H9 (cell line): ENCODE results near the gene VOPP1. TPM values are rescaled to one million over a fixed set of nuclear protein-coding genes. Genes with fewer than 3 reads are reported as not detected.

Source experiments
- DNase-seq: peaks from one replicate; pipeline ENCODE4 v3.0.0-alpha.2; 2017
- H2AFZ ChIP-seq: one replicate; pipeline ENCODE4 v1.6.1; 2013; ENCODE audit warnings: mild to moderate bottlenecking, low read length, control low read depth, moderate library complexity
- H2AK5ac ChIP-seq: 2 replicates; pipeline ENCODE4 v1.6.1; 2013; ENCODE audit warnings: low read length, control low read depth, mixed read lengths; ENCODE audit not compliant: insufficient read length
- H2BK120ac ChIP-seq: one replicate; pipeline ENCODE4 v1.6.1; 2013; ENCODE audit warnings: low read depth, mild to moderate bottlenecking, low read length, control low read depth, inconsistent platforms; ENCODE audit not compliant: poor library complexity, severe bottlenecking
- H2BK12ac ChIP-seq: 2 replicates; pipeline ENCODE4 v1.6.1; 2013; ENCODE audit warnings: low read length, control low read depth, mixed read lengths, low read depth; ENCODE audit not compliant: insufficient read length
- H2BK15ac ChIP-seq: 2 replicates; pipeline ENCODE4 v1.6.1; 2013; ENCODE audit warnings: low read depth, low read length, control low read depth
- H2BK20ac ChIP-seq: one replicate; pipeline ENCODE4 v1.6.1; 2013; ENCODE audit warnings: low read depth, mild to moderate bottlenecking, low read length, control low read depth, inconsistent platforms; ENCODE audit not compliant: poor library complexity, severe bottlenecking
- H2BK5ac ChIP-seq: 2 replicates; pipeline ENCODE4 v1.6.1; 2013; ENCODE audit warnings: low read length, control low read depth, mixed read lengths; ENCODE audit not compliant: insufficient read length
- H3K14ac ChIP-seq: 2 replicates; pipeline ENCODE4 v1.6.1; 2013; ENCODE audit warnings: low read length, control low read depth; ENCODE audit not compliant: insufficient read depth
- H3K18ac ChIP-seq: 2 replicates; pipeline ENCODE4 v1.6.1; 2013; ENCODE audit warnings: low read depth, mild to moderate bottlenecking, mixed read lengths, low read length, control low read depth; ENCODE audit not compliant: insufficient read length
- H3K23ac ChIP-seq: 2 replicates; pipeline ENCODE4 v1.6.1; 2013; ENCODE audit warnings: low read length, control low read depth, mixed read lengths, low read depth; ENCODE audit not compliant: insufficient read length
- H3K23me2 ChIP-seq: 2 replicates; pipeline ENCODE4 v1.6.1; 2013; ENCODE audit warnings: low read depth, mild to moderate bottlenecking, mixed read lengths, low read length, control low read depth; ENCODE audit not compliant: insufficient read length, poor library complexity, severe bottlenecking
- H3K27ac ChIP-seq: 2 replicates; pipeline ENCODE4 v1.5.1; 2013; ENCODE audit warnings: low read length, control low read depth, mixed read lengths, low read depth; ENCODE audit not compliant: insufficient read length
- H3K27me3 ChIP-seq: 2 replicates; pipeline ENCODE4 v1.6.1; 2013; ENCODE audit warnings: low read length, control low read depth, inconsistent platforms; ENCODE audit not compliant: insufficient read depth
- H3K4ac ChIP-seq: 2 replicates; pipeline ENCODE4 v1.6.1; 2013; ENCODE audit warnings: low read depth, mild to moderate bottlenecking, control low read depth, inconsistent platforms, low read length, moderate library complexity
- H3K4me1 ChIP-seq: 2 replicates; pipeline ENCODE4 v1.6.1; 2013; ENCODE audit warnings: low read length, control low read depth, inconsistent platforms; ENCODE audit not compliant: insufficient read depth
- H3K4me2 ChIP-seq: 2 replicates; pipeline ENCODE4 v1.6.1; 2013; ENCODE audit warnings: low read length, control low read depth, mixed read lengths; ENCODE audit not compliant: insufficient read length, insufficient read depth
- H3K56ac ChIP-seq: 2 replicates; pipeline ENCODE4 v1.6.1; 2013; ENCODE audit warnings: low read depth, mild to moderate bottlenecking, mixed read lengths, low read length, control low read depth; ENCODE audit not compliant: insufficient read length
- H3K79me1 ChIP-seq: 2 replicates; pipeline ENCODE4 v1.6.1; 2013; ENCODE audit warnings: low read depth, mild to moderate bottlenecking, moderate library complexity, low read length, control low read depth, inconsistent platforms; ENCODE audit not compliant: insufficient read depth, poor library complexity, severe bottlenecking
- H3K79me2 ChIP-seq: 2 replicates; pipeline ENCODE4 v1.6.1; 2013; ENCODE audit warnings: low read length, control low read depth, inconsistent platforms; ENCODE audit not compliant: insufficient read depth
- H3K9ac ChIP-seq: 2 replicates; pipeline ENCODE4 v1.6.1; 2013; ENCODE audit warnings: low read length, control low read depth, mixed read lengths; ENCODE audit not compliant: insufficient read length; ENCODE audit errors: extremely low read depth
- H3K9me3 ChIP-seq: one replicate; pipeline ENCODE4 v1.6.1; 2013; ENCODE audit warnings: low read depth, low read length, inconsistent platforms; ENCODE audit not compliant: control insufficient read depth
- H3T11ph ChIP-seq: one replicate; pipeline ENCODE4 v1.6.1; 2013; ENCODE audit warnings: mild to moderate bottlenecking, low read length, control low read depth, inconsistent platforms
- H4K20me1 ChIP-seq: one replicate; pipeline ENCODE4 v1.6.1; 2013; ENCODE audit not compliant: control insufficient read depth, insufficient read length, insufficient read depth
- H4K5ac ChIP-seq: 2 replicates; pipeline ENCODE4 v1.6.1; 2013; ENCODE audit warnings: low read depth, mild to moderate bottlenecking, mixed read lengths, low read length, control low read depth; ENCODE audit not compliant: insufficient read length
- H4K8ac ChIP-seq: replicated peaks from 2 replicates; pipeline ENCODE4 v1.6.1; 2013; ENCODE audit warnings: low read length, control low read depth, mixed read lengths, low read depth; ENCODE audit not compliant: insufficient read length
- H4K91ac ChIP-seq: 2 replicates; pipeline ENCODE4 v1.6.1; 2013; ENCODE audit warnings: low read depth, mild to moderate bottlenecking, moderate library complexity, mixed read lengths, low read length, control low read depth; ENCODE audit not compliant: insufficient read length
- H3K27ac Mint-ChIP-seq, 3 experiments: 2 replicates in 2 of 3; 3 replicates in 1 of 3; pipeline ENCODE4 v1.8.0; 2020 to 2021; ENCODE audit warnings: mixed read lengths in 3 of 3, mild to moderate bottlenecking in 1 of 3, moderate library complexity in 1 of 3
- H3K27me3 Mint-ChIP-seq: 2 replicates; pipeline ENCODE4 v1.8.0; 2021; ENCODE audit warnings: low read depth, mild to moderate bottlenecking, moderate library complexity, mixed read lengths
- H3K36me3 Mint-ChIP-seq, 3 experiments: 2 replicates in 2 of 3; 3 replicates in 1 of 3; pipeline ENCODE4 v1.8.0; 2020 to 2021; ENCODE audit warnings: low read depth in 3 of 3, mixed read lengths in 3 of 3; ENCODE audit not compliant: insufficient read depth in 1 of 3
- H3K4me1 Mint-ChIP-seq, 2 experiments: 2 replicates each; pipeline ENCODE4 v1.8.0; 2020; ENCODE audit warnings: mixed read lengths in 2 of 2
- H3K4me3 Mint-ChIP-seq, 2 experiments: 2 replicates in 1 of 2; 3 replicates in 1 of 2; pipeline ENCODE4 v1.8.0; 2020 to 2021; ENCODE audit warnings: mild to moderate bottlenecking in 2 of 2, mixed read lengths in 2 of 2, moderate library complexity in 1 of 2
- H3K9me3 Mint-ChIP-seq, 2 experiments: 2 replicates in 1 of 2; 3 replicates in 1 of 2; pipeline ENCODE4 v1.8.0; 2020; ENCODE audit warnings: mild to moderate bottlenecking in 2 of 2, mixed read lengths in 2 of 2, moderate library complexity in 1 of 2
- CTCF ChIP-seq: fragments of 200-600 bp; sonication (generic); conservative IDR thresholded peaks from 3 replicates; pipeline ENCODE4 v1.8.0; 2021; ENCODE audit warnings: antibody characterized with exemption, mild to moderate bottlenecking
- WGBS: extraction: QIAGEN DNeasy Blood & Tissue Kit; methylation state at CpG from one replicate; pipeline ENCODE4 v1.1.7; 2013; ENCODE audit warnings: missing lambda C conversion rate, low lambda C conversion rate, mixed read lengths; ENCODE audit not compliant: insufficient read length; ENCODE audit errors: extremely low coverage; 5-methylcytosine and 5-hydroxymethylcytosine counted together
- total RNA-seq: library from RNA; stranded (reverse); gene quantifications from 2 replicates; pipeline ENCODE4 v1.2.1, GENCODE V29; 2021

Gene VOPP1
- total RNA-seq, 1 experiment from 2014 or later: 55.7 TPM

- no peak overlapping the region for H2BK120ac ChIP-seq
Observed at GRCh38 chr7:55570218-55570873, 2.0 kb downstream of the VOPP1 start.

More at GRCh38 chr7:55570218-55570873, 2.0 kb downstream of the VOPP1 start:
- TF ChIP-seq CTCF: no peak
- H3K4me1 Mint-ChIP-seq: peaks cover 67 to 70% of the 10 kb centered on the region in 2 experiments
- Histone ChIP-seq H2BK15ac (no peak overlapping the region), H3K56ac (no peak overlapping the region), H3K23me2 (peaks cover 5% of the 10 kb centered on the region), H4K91ac (no peak overlapping the region), H2AK5ac (no peak overlapping the region), H2BK5ac (no peak overlapping the region), H3K14ac (no peak overlapping the region), H3K18ac (no peak overlapping the region), H3K4me1 (peaks cover 13% of the 10 kb centered on the region; the same call in 1 of the 2 replicates), H4K5ac (no peak overlapping the region), H3K9me3 (no peaks in the 10 kb centered on the region), H3K23ac (no peak overlapping the region), H2BK20ac (no peak overlapping the region), H3K27me3 (no peaks in the 10 kb centered on the region; the same call in 1 of the 2 replicates), H3K4me2 (peak overlapping the region; percentile 66), H3T11ph (no peak overlapping the region), H4K20me1 (no peaks in the 10 kb centered on the region), H3K79me2 (peaks cover 13% of the 10 kb centered on the region; the same call in 1 of the 2 replicates), H4K8ac (no peak overlapping the region), H2AFZ (no peak overlapping the region), H3K4ac (no peak overlapping the region), H3K27ac (no peak overlapping the region), H3K9ac (no peak overlapping the region), H3K79me1 (peaks cover 3% of the 10 kb centered on the region), H2BK12ac (no peak overlapping the region)
- no peak for DNase-seq
- H3K4me3 Mint-ChIP-seq: peak overlapping the region; percentile 67 to 94
- H3K27ac Mint-ChIP-seq: peak overlapping the region in 1 of 3 experiments; percentile 35; a peak in 1 of 7 replicates
- peaks cover 12% of the 10 kb centered on the region for H3K27me3 Mint-ChIP-seq
- no peaks in the 10 kb centered on the region for H3K9me3 Mint-ChIP-seq
- WGBS: no CpG with 5 or more reads among the region's 18 CpGs
- peaks cover 0 to 2% (median 0%) of the 10 kb centered on the region in 3 experiments; a peak in 1 of 7 replicates for H3K36me3 Mint-ChIP-seq
